PFSK-1 (cell line): ENCODE measurements around the gene ABCF1.

Source experiments
- POLR2AphosphoS5 ChIP-seq: IDR thresholded peaks from 2 replicates; pipeline ENCODE4 v1.6.1; 2012; ENCODE audit warnings: low read depth, mild to moderate bottlenecking, control low read depth, low read length, moderate library complexity
- REST ChIP-seq, 2 experiments: IDR thresholded peaks; 2 replicates each; pipeline versions ENCODE4 v1.6.1 to v1.8.0; 2011 to 2012; ENCODE audit warnings: low read depth in 2 of 2, low read length in 2 of 2, control low read depth in 1 of 2, inconsistent platforms in 1 of 2, mild to moderate bottlenecking in 1 of 2, moderate library complexity in 1 of 2; ENCODE audit not compliant: insufficient read depth in 1 of 2
- SIN3A ChIP-seq: IDR thresholded peaks from 2 replicates; pipeline ENCODE4 v1.6.1; 2012; ENCODE audit warnings: mild to moderate bottlenecking, low read length, moderate library complexity, borderline replicate concordance; ENCODE audit not compliant: insufficient read depth
- TAF1 ChIP-seq: IDR thresholded peaks from 2 replicates; pipeline ENCODE4 v1.6.1; 2012; ENCODE audit warnings: low read length, control low read depth, borderline replicate concordance; ENCODE audit not compliant: insufficient read depth

- TF ChIP-seq POLR2AphosphoS5, result no peak
- TF ChIP-seq REST (IDR thresholded peaks at IDR 0.05; ENCODE audit: insufficient read depth in 1 of 2, low read depth in 2 of 2, low read length in 2 of 2), result no peak
- no peak for TF ChIP-seq SIN3A
- TF ChIP-seq TAF1, result no peak
These were observed 21.0 kb downstream of the ABCF1 start for GRCh38 chr6:30592287-30592686.
